ENCODE measurements around the gene PTPN9. TPM values are rescaled to one million over a fixed set of nuclear protein-coding genes. Genes with fewer than 3 reads are reported as not detected.

PTPN9 gene
- total and polyA plus RNA-seq, 10 of the 15 experiments (the other 5 are each of a cell fraction or from before 2014, with no cell fraction given) = 7.8 to 29.1 (median 18.5) TPM

GRCh38 chr15:75452364-75452864 lies 126.7 kb downstream of the PTPN9 start (continued):
- TF ChIP-seq KLF5 (IDR thresholded peaks at IDR 0.05; ENCODE audit: partially characterized antibody) (no peak), NR2C2 (IDR thresholded peaks at IDR 0.05; ENCODE audit: borderline replicate concordance, control insufficient read depth, insufficient read length, low read depth) (no peak), BCLAF1 (IDR thresholded peaks at IDR 0.05) (no peak), BCL3 (IDR thresholded peaks at IDR 0.05; ENCODE audit: borderline replicate concordance, insufficient read depth, low read depth, low read length, poor library complexity, severe bottlenecking) (no peak), GATAD2B (conservative IDR thresholded peaks at IDR 0.05; ENCODE audit: low read depth) (no peak), EP300 (IDR thresholded peaks at IDR 0.05; ENCODE audit: borderline replicate concordance in 1 of 2, control insufficient read depth in 1 of 2, low read depth in 2 of 2, low read length in 2 of 2) (no peak), BCL11A (IDR thresholded peaks at IDR 0.05; ENCODE audit: low read depth, low read length) (no peak), FOXM1 (IDR thresholded peaks at IDR 0.05; ENCODE audit: low read depth, low read length) (no peak), E2F4 (IDR thresholded peaks at IDR 0.05; ENCODE audit: low read depth, low read length) (no peak), SMC3 (IDR thresholded peaks at IDR 0.05; ENCODE audit: borderline replicate concordance, low read length) (no peak), ZZZ3 (IDR thresholded peaks at IDR 0.05; ENCODE audit: control insufficient read depth, insufficient read length, low read depth) (no peak), SUZ12 (IDR thresholded peaks at IDR 0.05; ENCODE audit: unreplicated experiment) (no peak), STAT1 (conservative IDR thresholded peaks at IDR 0.05) (0 out of 2 replicates have a peak, but pooled peaks have one; percentile 14), NKRF (conservative IDR thresholded peaks at IDR 0.05) (peak; percentile 58; the same call in 1 of the 2 replicates), ZSCAN29 (IDR thresholded peaks at IDR 0.05) (no peak), ZNF687 (IDR thresholded peaks at IDR 0.05) (no peak), MAX (IDR thresholded peaks at IDR 0.05; ENCODE audit: low read depth, low read length) (peak; percentile 65), IKZF1 (conservative IDR thresholded peaks at IDR 0.05) (no peak)
